ENCODE measurements around the gene NUDC. TPM values are rescaled to one million over a fixed set of nuclear protein-coding genes. Genes with fewer than 3 reads are reported as not detected.

The NUDC gene
- total RNA-seq, 1 experiment from 2014 or later = 118 TPM

- Mint-ChIP-seq H3K27ac (no peak overlapping the region), H3K27me3 (ENCODE audit: low read depth) (peaks cover 31% of the 10 kb centered on the region), H3K4me1 (no peaks in the 10 kb centered on the region), H3K4me3 (no peak overlapping the region), H3K36me3 (no peaks in the 10 kb centered on the region), H3K9me3 (no peaks in the 10 kb centered on the region)
- POLR2A ChIA-PET = no interaction called here
- ATAC-seq = no peak
- DNase-seq (ENCODE audit: low spot score) = no peak
- CTCF ChIA-PET = no interaction called here
- no peak for TF ChIP-seq ZNF232 (CRISPR knock-in tag; IDR thresholded peaks at IDR 0.05)
- no peak for TF ChIP-seq ATF1 (CRISPR knock-in tag; IDR thresholded peaks at IDR 0.05)
- TF ChIP-seq ZNF317 (CRISPR knock-in tag; IDR thresholded peaks at IDR 0.05; ENCODE audit: borderline replicate concordance, low read depth) = no peak
- TF ChIP-seq E2F1 (CRISPR knock-in tag; IDR thresholded peaks at IDR 0.05) = no peak
- TF ChIP-seq ZNF263 (CRISPR knock-in tag; IDR thresholded peaks at IDR 0.05; ENCODE audit: low read depth) = no peak
- no peak for TF ChIP-seq ZNF671 (CRISPR knock-in tag; IDR thresholded peaks at IDR 0.05)
- no peak for TF ChIP-seq TCF7 (CRISPR knock-in tag; IDR thresholded peaks at IDR 0.05; ENCODE audit: low read depth)
- no peak for TF ChIP-seq ARID4B (CRISPR knock-in tag; IDR thresholded peaks at IDR 0.05; ENCODE audit: borderline replicate concordance)
- no peak for TF ChIP-seq TEAD4 (CRISPR knock-in tag; IDR thresholded peaks at IDR 0.05)
- TF ChIP-seq NFYB (CRISPR knock-in tag; conservative IDR thresholded peaks at IDR 0.05; ENCODE audit: low read depth) = no peak
- no peak for TF ChIP-seq HMGA2 (CRISPR knock-in tag; IDR thresholded peaks at IDR 0.05)
- TF ChIP-seq KAT7 (CRISPR knock-in tag; IDR thresholded peaks at IDR 0.05; ENCODE audit: borderline replicate concordance) = no peak
- no peak for TF ChIP-seq CREB1 (CRISPR knock-in tag; IDR thresholded peaks at IDR 0.05)
- TF ChIP-seq RORB (CRISPR knock-in tag; IDR thresholded peaks at IDR 0.05) = no peak
- TF ChIP-seq ZNF138 (CRISPR knock-in tag; conservative IDR thresholded peaks at IDR 0.05) = no peak
- TF ChIP-seq, protein P1, sequence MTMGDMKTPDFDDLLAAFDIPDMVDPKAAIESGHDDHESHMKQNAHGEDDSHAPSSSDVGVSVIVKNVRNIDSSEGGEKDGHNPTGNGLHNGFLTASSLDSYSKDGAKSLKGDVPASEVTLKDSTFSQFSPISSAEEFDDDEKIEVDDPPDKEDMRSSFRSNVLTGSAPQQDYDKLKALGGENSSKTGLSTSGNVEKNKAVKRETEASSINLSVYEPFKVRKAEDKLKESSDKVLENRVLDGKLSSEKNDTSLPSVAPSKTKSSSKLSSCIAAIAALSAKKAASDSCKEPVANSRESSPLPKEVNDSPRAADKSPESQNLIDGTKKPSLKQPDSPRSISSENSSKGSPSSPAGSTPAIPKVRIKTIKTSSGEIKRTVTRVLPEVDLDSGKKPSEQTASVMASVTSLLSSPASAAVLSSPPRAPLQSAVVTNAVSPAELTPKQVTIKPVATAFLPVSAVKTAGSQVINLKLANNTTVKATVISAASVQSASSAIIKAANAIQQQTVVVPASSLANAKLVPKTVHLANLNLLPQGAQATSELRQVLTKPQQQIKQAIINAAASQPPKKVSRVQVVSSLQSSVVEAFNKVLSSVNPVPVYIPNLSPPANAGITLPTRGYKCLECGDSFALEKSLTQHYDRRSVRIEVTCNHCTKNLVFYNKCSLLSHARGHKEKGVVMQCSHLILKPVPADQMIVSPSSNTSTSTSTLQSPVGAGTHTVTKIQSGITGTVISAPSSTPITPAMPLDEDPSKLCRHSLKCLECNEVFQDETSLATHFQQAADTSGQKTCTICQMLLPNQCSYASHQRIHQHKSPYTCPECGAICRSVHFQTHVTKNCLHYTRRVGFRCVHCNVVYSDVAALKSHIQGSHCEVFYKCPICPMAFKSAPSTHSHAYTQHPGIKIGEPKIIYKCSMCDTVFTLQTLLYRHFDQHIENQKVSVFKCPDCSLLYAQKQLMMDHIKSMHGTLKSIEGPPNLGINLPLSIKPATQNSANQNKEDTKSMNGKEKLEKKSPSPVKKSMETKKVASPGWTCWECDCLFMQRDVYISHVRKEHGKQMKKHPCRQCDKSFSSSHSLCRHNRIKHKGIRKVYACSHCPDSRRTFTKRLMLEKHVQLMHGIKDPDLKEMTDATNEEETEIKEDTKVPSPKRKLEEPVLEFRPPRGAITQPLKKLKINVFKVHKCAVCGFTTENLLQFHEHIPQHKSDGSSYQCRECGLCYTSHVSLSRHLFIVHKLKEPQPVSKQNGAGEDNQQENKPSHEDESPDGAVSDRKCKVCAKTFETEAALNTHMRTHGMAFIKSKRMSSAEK (CRISPR knock-in tag; IDR thresholded peaks at IDR 0.05; ENCODE audit: borderline replicate concordance) = no peak
- no peak for TF ChIP-seq FOXJ3 (CRISPR knock-in tag; IDR thresholded peaks at IDR 0.05; ENCODE audit: borderline replicate concordance)
Measured at GRCh38 chr1:26983863-26984262, 62.3 kb downstream of the NUDC start.

DNA sequence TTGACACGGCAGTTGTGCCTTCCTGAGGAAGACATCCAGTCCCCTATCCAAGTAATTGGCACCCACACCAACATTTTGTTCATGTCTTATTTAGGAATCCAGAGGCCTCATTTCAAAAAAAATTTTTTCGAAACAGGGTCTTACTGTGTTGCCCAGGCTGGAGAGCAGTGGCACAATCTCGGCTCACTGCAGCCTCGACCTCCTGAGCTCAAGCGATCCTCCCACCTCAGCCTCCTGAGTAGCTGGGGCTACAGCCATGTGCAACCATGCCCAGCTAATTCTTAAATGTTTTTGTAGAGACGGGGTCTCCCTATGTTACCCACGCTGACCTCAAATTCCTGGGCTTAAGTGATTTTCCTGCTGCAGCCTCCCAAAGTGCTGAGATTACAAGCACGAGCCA, 62.7 kb downstream of the NUDC start:
- Mint-ChIP-seq H3K4me1 (no peaks in the 10 kb centered on the region), H3K9me3 (no peaks in the 10 kb centered on the region), H3K27me3 (ENCODE audit: low read depth) (peaks cover 31% of the 10 kb centered on the region), H3K27ac (no peak overlapping the region), H3K4me3 (no peak overlapping the region), H3K36me3 (no peaks in the 10 kb centered on the region)
- POLR2A ChIA-PET = no interaction called here
- ATAC-seq = no peak
- DNase-seq (ENCODE audit: low spot score) = no peak
- TF ChIP-seq ATF2 (CRISPR knock-in tag; IDR thresholded peaks at IDR 0.05; ENCODE audit: borderline replicate concordance, low read depth) (no peak), RELA (CRISPR knock-in tag; IDR thresholded peaks at IDR 0.05; ENCODE audit: borderline replicate concordance) (no peak), ZNF121 (CRISPR knock-in tag; IDR thresholded peaks at IDR 0.05) (peak; percentile 84)
- CTCF ChIA-PET = interaction anchor here (0.7 kb wide), 1 partner anchor 13 kb away, joined by 3 read pairs; no protein-coding TSS in a partner anchor
